ENCODE measurements around the gene KCNIP4. TPM values are rescaled to one million over a fixed set of nuclear protein-coding genes. Genes with fewer than 3 reads are reported as not detected.

Gene KCNIP4
- total and polyA plus RNA-seq, 2 experiments from 2014 or later: 0.14 to 0.63 TPM

DNA sequence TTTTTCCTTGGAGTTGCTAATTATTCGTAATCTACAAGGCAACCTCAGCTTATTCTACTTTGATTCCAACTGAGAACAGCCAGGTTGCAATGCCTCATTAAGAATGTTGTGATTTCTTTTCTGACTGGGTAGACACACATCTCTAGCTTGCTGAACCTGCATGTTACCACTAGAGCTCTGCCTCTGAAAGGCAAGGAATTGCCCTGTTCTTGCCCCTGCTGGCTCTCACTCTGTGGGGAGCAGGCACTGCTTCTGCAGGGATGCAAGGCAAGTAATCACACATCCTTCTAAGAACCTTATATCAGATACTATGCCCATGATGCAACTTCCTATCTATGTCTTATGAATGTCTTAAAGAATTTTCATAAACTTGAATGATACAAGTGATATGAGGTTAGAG lies 745.2 kb downstream of the KCNIP4 start (continued):
- no peak for TF ChIP-seq ZNF462 (CRISPR knock-in tag; IDR thresholded peaks at IDR 0.05)
- no peak for TF ChIP-seq CREB1 (CRISPR knock-in tag; IDR thresholded peaks at IDR 0.05; ENCODE audit: low read depth)
- no peak for TF ChIP-seq JUNB (IDR thresholded peaks at IDR 0.05; ENCODE audit: unreplicated experiment)
- TF ChIP-seq EZH2phosphoT487 (IDR thresholded peaks at IDR 0.05; ENCODE audit: unreplicated experiment): no peak
- TF ChIP-seq NANOG (IDR thresholded peaks at IDR 0.05; ENCODE audit: borderline replicate concordance): no peak
- TF ChIP-seq EZH2 (IDR thresholded peaks at IDR 0.05; ENCODE audit: low read depth, unreplicated experiment): no peak
- no peak for TF ChIP-seq CTCF (conservative IDR thresholded peaks at IDR 0.05; ENCODE audit: low read depth in 2 of 2)
- no peak for TF ChIP-seq STAT1 (IDR thresholded peaks at IDR 0.05; ENCODE audit: unreplicated experiment)
- TF ChIP-seq ZNF114 (CRISPR knock-in tag; IDR thresholded peaks at IDR 0.05): no peak
- TF ChIP-seq ZNF331 (CRISPR knock-in tag; IDR thresholded peaks at IDR 0.05; ENCODE audit: low read depth): no peak
